BJ (cell line): ENCODE results near the gene SLC35F6. TPM values are rescaled to one million over a fixed set of nuclear protein-coding genes. Genes with fewer than 3 reads are reported as not detected.

Source experiments
- CTCF ChIA-PET: fragments of 350-600 bp; formaldehyde crosslinking; extraction: SDS; loops from one replicate; lab custom pipeline; 2021; ENCODE audit warnings: antibody characterized with exemption, inconsistent platforms; lab: Yijun Ruan, JAX
- POLR2A ChIA-PET: fragments of 300-600 bp; sonication (Branson Sonifier 250); formaldehyde crosslinking; extraction: SDS; loops from one replicate; lab custom pipeline; 2021; ENCODE audit warnings: antibody characterized with exemption; lab: Charles Lee
- DNase-seq: peaks from one replicate; pipeline ENCODE4 v3.0.0-alpha.2; 2011; ENCODE audit warnings: low read depth
- H3K27me3 ChIP-seq: 2 replicates; pipeline ENCODE4 v1.6.0; 2011; ENCODE audit warnings: low read length; ENCODE audit not compliant: control insufficient read depth, insufficient read depth
- H3K36me3 ChIP-seq: 2 replicates; pipeline ENCODE4 v1.5.1; 2011; ENCODE audit warnings: low read length; ENCODE audit not compliant: control insufficient read depth, insufficient read depth
- H3K4me3 ChIP-seq: 2 replicates; pipeline ENCODE4 v1.5.1; 2011; ENCODE audit warnings: low read depth, mild to moderate bottlenecking, control low read depth, low read length
- CTCF ChIP-seq: IDR thresholded peaks from 2 replicates; pipeline ENCODE4 v1.5.1; 2011; ENCODE audit warnings: low read depth, mild to moderate bottlenecking, control low read depth, inconsistent platforms, low read length, moderate library complexity; ENCODE audit not compliant: insufficient read depth
- polyA plus RNA-seq: library from polyadenylated mRNA; depleted of rRNA; stranded (reverse); fragments of >200 nt; gene quantifications from 2 replicates; pipeline ENCODE4 v1.2.3, GENCODE V29; 2011

Gene SLC35F6
- polyA plus RNA-seq, 1 experiment, result 37.1 TPM

GRCh38 chr2:26717362-26717761, 46.7 kb upstream of the SLC35F6 start:
- Histone ChIP-seq H3K4me3 (no peak overlapping the region), H3K36me3 (no peaks in the 10 kb centered on the region), H3K27me3 (peaks cover under 1% of the 10 kb centered on the region)
- POLR2A ChIA-PET, result no interaction called here
- no peak for TF ChIP-seq CTCF
- DNase-seq, result no peak
- CTCF ChIA-PET, result interaction anchor here (0.8 kb wide), 1 partner anchor 112 kb away, joined by 3 read pairs; no protein-coding TSS in a partner anchor

GRCh38 chr2:26718949-26719686, 45.0 kb upstream of the SLC35F6 start:
- no peak overlapping the region for H3K4me3 ChIP-seq
- ChIA-PET POLR2A (no interaction called here), CTCF (interaction anchor here (1.3 to 1.5 kb wide), 2 partner anchors 13 to 113 kb away, joined by 3 to 6 read pairs; no protein-coding TSS in a partner anchor)
- H3K27me3 ChIP-seq, result no peaks in the 10 kb centered on the region; the same call in 1 of the 2 replicates
- DNase-seq, result no peak
- H3K36me3 ChIP-seq, result no peaks in the 10 kb centered on the region
- no peak for TF ChIP-seq CTCF

- no peaks in the 10 kb centered on the region for H3K36me3 ChIP-seq
- CTCF ChIA-PET, result interaction anchor here (1.5 to 1.6 kb wide), 2 partner anchors 16 to 115 kb away, joined by 5 to 6 read pairs; no protein-coding TSS in a partner anchor
- H3K4me3 ChIP-seq, result no peak overlapping the region
- TF ChIP-seq CTCF, result no peak
- DNase-seq, result no peak
- POLR2A ChIA-PET, result no interaction called here
- no peaks in the 10 kb centered on the region; the same call in 1 of the 2 replicates for H3K27me3 ChIP-seq
Measured at GRCh38 chr2:26720322-26721114, 43.6 kb upstream of the SLC35F6 start.

- Histone ChIP-seq H3K27me3 (no peaks in the 10 kb centered on the region), H3K4me3 (no peak overlapping the region), H3K36me3 (no peaks in the 10 kb centered on the region)
- TF ChIP-seq CTCF, result no peak
- CTCF ChIA-PET, result interaction anchor here (1.5 to 1.6 kb wide), 2 partner anchors 15 to 116 kb away, joined by 5 to 6 read pairs; no protein-coding TSS in a partner anchor
- POLR2A ChIA-PET, result no interaction called here
- no peak for DNase-seq
Measured at GRCh38 chr2:26721115-26722032, 42.7 kb upstream of the SLC35F6 start.
